ENCODE measurements around the gene CYYR1.

Gene CYYR1

GRCh38 chr21:26570203-26570602, 2.9 kb downstream of the CYYR1 start:
- DNase-seq (ENCODE audit: low read depth) = no peak
- no peak for TF ChIP-seq CTCF (IDR thresholded peaks at IDR 0.05; ENCODE audit: insufficient read depth, low read depth, low read length, missing control alignments)

DNA sequence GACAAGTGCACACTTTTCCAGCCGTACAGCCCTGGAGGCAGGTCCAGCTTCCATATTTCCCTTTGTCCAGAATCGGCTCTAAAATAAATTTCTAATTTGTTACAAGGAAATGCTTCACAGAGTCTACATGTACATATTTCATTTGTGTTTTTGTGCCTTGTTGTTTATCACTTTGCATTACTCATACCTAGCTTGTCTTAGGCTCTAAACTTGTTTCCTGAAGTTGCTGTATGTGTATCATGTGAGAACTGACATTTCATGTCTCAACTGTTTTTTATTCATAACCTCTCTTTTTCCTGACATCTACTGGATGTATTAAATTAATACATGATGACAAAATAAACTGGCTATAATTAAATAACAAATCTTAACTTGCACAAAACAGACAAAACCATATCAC, 7.5 kb downstream of the CYYR1 start:
- no peak for DNase-seq (ENCODE audit: low read depth)
- no peak for TF ChIP-seq CTCF (IDR thresholded peaks at IDR 0.05; ENCODE audit: insufficient read depth, low read depth, low read length, missing control alignments)
- H3K4me3 ChIP-seq (ENCODE audit: low read depth, low read length) = no peak overlapping the region

More at GRCh38 chr21:26570203-26570602, 2.9 kb downstream of the CYYR1 start:
- H3K4me3 ChIP-seq (ENCODE audit: low read depth, low read length) = no peak overlapping the region

DNA sequence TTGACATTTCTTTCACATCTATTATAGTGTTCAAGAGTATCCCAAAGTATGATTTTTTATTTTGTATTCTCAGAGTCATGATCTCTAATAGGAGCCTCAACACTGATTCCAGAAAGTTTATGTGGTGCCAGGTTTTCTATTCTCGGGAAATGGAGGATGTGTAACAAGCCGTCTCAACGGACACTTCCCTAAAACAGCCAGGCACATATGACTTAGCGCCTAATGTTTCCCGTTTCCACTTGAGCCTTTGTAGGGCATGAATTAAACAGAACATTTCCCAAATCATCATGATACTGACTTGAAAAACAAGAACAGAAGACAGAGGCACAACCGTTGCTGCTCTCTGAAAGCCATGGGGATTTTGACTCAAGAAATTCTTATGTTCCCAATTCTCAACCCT, 8.0 kb downstream of the CYYR1 start:
- no peak overlapping the region for H3K4me3 ChIP-seq (ENCODE audit: low read depth, low read length)
- DNase-seq (ENCODE audit: low read depth) = no peak
- no peak for TF ChIP-seq CTCF (IDR thresholded peaks at IDR 0.05; ENCODE audit: insufficient read depth, low read depth, low read length, missing control alignments)

DNA sequence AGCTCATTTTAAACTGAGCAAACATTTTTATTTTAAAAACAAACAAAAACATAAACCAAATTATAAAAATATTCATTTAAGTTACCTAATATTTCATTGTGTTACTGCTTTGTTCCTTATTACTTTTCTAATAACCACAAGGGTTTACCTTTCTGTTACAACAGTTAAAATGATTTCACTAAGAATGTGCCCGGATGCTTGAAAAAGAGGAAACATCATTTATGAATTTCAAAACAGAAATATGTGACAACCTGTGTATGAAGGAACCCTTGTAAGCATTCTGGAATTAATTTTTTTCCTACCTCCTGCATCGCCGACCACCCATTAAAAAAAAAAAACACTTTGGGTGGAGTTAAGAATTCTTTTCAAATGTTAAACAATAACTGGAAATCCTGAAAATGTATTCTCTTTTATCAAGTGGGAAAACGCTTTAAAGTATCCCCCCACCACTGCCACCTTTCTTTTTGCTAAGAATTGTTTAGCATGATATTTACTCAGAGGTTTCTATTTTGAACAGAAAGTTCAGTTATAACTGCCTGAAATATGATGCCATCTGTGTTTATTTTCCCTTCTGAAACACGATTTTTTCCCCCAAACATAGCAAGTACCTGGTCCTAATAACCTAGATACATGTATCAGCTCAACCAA, 9.1 kb downstream of the CYYR1 start:
- no peak for DNase-seq (ENCODE audit: low read depth)
- TF ChIP-seq CTCF (IDR thresholded peaks at IDR 0.05; ENCODE audit: insufficient read depth, low read depth, low read length, missing control alignments) = no peak

GRCh38 chr21:26560612-26561011, 12.5 kb downstream of the CYYR1 start:
- TF ChIP-seq CTCF (IDR thresholded peaks at IDR 0.05; ENCODE audit: insufficient read depth, low read depth, low read length, missing control alignments) = no peak
- no peak for DNase-seq (ENCODE audit: low read depth)
- H3K4me3 ChIP-seq (ENCODE audit: low read depth, low read length) = no peak overlapping the region

More for the DNA sequence above, 9.1 kb downstream of the CYYR1 start:
- no peak overlapping the region for H3K4me3 ChIP-seq (ENCODE audit: low read depth, low read length)

DNA sequence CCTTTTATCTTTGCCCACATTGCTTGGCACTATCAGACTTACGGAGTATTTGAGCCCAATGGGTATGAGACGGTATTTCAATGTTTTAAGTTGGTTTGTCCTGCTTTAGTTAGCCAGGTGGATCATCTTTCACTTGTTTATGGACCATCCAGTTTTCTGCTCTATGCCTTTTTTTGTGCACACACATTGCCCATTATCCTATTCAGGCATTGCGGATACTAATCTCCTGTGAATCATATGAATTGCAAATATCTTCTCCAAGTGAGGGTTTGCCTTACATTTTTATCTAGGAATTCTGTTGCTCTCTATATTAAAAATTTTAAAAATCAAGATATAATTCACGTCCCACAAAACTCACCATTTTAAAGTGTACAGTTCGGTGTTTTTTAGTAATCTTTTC, 14.0 kb downstream of the CYYR1 start:
- DNase-seq (ENCODE audit: low read depth) = no peak
- no peak for TF ChIP-seq CTCF (IDR thresholded peaks at IDR 0.05; ENCODE audit: insufficient read depth, low read depth, low read length, missing control alignments)
- H3K4me3 ChIP-seq (ENCODE audit: low read depth, low read length) = no peak overlapping the region

- TF ChIP-seq CTCF (IDR thresholded peaks at IDR 0.05; ENCODE audit: insufficient read depth, low read depth, low read length, missing control alignments) = no peak
- no peak overlapping the region for H3K4me3 ChIP-seq (ENCODE audit: low read depth, low read length)
- DNase-seq (ENCODE audit: low read depth) = no peak
Observed at GRCh38 chr21:26557106-26557505, 16.0 kb downstream of the CYYR1 start.

All from GM12865 (cell line).